GM12891 (cell line): Measurements from ENCODE around the gene SULT2B1.

Experiments
- PAX5 ChIP-seq: IDR thresholded peaks from 2 replicates; pipeline ENCODE4 v1.6.1; 2011; ENCODE audit warnings: low read length, moderate library complexity, mild to moderate bottlenecking; ENCODE audit not compliant: insufficient read depth, severe bottlenecking
- POLR2A ChIP-seq: IDR thresholded peaks from 2 replicates; pipeline ENCODE4 v1.6.1; 2011; ENCODE audit warnings: low read depth, low read length, control low read depth
- POU2F2 ChIP-seq: IDR thresholded peaks from 2 replicates; pipeline ENCODE4 v1.6.1; 2011; ENCODE audit warnings: low read depth, mild to moderate bottlenecking, control low read depth, low read length, moderate library complexity
- TAF1 ChIP-seq: IDR thresholded peaks from 2 replicates; pipeline ENCODE4 v1.6.1; 2011; ENCODE audit warnings: low read depth, low read length, control low read depth

- TF ChIP-seq TAF1 (no peak), POLR2A (no peak), PAX5 (no peak), POU2F2 (no peak)
Observed at GRCh38 chr19:48507911-48508439, 44.0 kb upstream of the SULT2B1 start.
